ENCODE measurements around the gene CDH4.

DNA sequence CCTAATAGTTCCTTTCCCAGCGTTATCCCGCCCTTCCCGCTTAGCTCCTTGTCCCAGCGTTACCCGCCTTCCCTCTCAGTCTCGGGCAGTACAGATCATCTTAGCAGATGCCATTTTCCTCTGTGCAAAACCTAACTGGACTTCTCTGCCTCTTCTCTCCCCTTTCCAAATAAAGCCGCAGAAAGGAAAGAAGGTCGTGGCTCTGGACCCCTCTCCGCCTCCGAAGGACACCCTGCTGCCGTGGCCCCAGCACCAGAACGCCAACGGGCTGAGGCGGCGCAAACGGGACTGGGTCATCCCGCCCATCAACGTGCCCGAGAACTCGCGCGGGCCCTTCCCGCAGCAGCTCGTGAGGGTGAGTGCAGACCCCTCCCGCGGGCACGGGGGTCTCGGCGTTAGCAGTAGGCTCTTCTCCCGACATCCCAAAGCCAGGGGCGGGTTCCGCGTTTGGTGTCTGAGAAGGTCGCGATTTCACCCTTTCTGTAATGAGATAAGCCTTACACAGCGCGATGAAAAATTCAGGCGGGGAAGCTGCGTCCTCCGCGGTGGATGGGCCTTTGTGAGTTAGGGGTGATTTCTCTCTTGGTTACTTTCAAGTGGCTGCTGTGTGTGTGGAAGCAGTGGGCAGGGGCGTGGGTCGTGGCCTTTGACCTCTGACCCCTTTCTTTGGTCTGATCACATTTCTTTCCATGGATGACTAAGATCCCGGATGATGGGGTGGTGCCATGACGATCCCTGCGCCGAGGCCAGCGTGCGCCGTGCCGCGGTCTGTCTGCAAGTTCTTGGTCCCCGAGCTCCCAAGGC is 521.0 kb downstream of the CDH4 start:
- TF ChIP-seq POLR2A (IDR thresholded peaks at IDR 0.05; ENCODE audit: low read length): no peak
- no peak for TF ChIP-seq GATA1 (IDR thresholded peaks at IDR 0.05; ENCODE audit: low read depth, low read length)
